ENCODE data around the gene LRRC14B.

DNA sequence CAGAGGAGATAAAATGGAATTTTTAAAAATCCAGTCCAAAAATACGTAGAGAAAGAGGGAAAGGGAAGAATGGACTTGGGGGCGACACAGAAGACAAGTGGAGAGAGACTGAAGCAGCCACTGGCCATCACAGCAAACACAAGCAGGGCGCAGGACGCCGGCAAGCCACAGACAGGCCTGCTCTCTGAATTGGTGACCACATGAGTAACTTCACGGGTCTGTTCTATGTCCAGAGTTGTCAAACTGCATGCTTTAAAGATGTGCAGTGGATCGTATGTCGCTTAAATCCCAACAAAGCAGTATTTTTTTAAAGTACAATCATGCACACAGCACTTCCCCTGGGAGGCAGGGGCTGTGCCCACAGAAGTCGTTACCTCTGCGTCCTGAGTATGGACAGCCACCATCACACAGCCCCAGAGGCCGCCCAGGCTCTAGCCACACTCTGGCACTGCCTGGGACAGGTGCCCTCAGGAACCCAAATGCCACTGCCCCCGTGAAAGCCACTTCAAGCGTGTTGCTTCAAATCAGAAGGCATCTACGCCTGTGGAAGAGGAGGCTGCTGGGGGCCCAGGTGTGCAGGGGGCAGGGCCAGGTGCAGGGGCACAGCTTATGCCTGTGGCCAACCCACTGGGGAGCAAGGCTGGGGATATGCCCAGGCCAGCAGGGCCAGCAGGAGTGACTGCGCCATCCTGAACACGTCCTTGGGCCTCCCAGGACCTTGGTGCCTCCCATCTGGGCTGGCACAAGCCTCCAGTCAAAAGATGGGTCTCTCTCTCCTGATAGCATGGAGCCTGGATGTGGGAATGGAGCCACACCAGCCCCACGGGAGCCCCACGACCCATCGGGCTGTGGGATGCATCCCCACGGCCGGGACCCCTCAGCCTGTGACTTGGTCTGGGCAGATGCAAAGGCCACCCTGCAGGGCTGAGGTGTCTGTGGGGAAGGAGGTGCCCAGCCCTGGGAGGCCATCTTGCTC is 5.9 kb upstream of the LRRC14B start:
- TF ChIP-seq HOXC10 (CRISPR knock-in tag; IDR thresholded peaks at IDR 0.05) (no peak), ZSCAN30 (tag by site-specific recombination; IDR thresholded peaks at IDR 0.05) (no peak), KLF16 (tag by site-specific recombination; IDR thresholded peaks at IDR 0.05) (no peak), ZBTB1 (tag by site-specific recombination; IDR thresholded peaks at IDR 0.05) (no peak), MEIS1 (CRISPR knock-in tag; IDR thresholded peaks at IDR 0.05; ENCODE audit: borderline replicate concordance) (no peak), YY1 (tag by site-specific recombination; IDR thresholded peaks at IDR 0.05) (no peak), ZIC2 (tag by site-specific recombination; IDR thresholded peaks at IDR 0.05) (no peak), ZNF16 (tag by site-specific recombination; IDR thresholded peaks at IDR 0.05; ENCODE audit: low read depth) (no peak), ZNF391 (tag by site-specific recombination; IDR thresholded peaks at IDR 0.05; ENCODE audit: borderline replicate concordance, low read depth) (no peak)
- TF ChIP-seq, protein P1, sequence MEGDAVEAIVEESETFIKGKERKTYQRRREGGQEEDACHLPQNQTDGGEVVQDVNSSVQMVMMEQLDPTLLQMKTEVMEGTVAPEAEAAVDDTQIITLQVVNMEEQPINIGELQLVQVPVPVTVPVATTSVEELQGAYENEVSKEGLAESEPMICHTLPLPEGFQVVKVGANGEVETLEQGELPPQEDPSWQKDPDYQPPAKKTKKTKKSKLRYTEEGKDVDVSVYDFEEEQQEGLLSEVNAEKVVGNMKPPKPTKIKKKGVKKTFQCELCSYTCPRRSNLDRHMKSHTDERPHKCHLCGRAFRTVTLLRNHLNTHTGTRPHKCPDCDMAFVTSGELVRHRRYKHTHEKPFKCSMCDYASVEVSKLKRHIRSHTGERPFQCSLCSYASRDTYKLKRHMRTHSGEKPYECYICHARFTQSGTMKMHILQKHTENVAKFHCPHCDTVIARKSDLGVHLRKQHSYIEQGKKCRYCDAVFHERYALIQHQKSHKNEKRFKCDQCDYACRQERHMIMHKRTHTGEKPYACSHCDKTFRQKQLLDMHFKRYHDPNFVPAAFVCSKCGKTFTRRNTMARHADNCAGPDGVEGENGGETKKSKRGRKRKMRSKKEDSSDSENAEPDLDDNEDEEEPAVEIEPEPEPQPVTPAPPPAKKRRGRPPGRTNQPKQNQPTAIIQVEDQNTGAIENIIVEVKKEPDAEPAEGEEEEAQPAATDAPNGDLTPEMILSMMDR (tag by site-specific recombination; IDR thresholded peaks at IDR 0.05) = no peak
- TF ChIP-seq, protein P2, sequence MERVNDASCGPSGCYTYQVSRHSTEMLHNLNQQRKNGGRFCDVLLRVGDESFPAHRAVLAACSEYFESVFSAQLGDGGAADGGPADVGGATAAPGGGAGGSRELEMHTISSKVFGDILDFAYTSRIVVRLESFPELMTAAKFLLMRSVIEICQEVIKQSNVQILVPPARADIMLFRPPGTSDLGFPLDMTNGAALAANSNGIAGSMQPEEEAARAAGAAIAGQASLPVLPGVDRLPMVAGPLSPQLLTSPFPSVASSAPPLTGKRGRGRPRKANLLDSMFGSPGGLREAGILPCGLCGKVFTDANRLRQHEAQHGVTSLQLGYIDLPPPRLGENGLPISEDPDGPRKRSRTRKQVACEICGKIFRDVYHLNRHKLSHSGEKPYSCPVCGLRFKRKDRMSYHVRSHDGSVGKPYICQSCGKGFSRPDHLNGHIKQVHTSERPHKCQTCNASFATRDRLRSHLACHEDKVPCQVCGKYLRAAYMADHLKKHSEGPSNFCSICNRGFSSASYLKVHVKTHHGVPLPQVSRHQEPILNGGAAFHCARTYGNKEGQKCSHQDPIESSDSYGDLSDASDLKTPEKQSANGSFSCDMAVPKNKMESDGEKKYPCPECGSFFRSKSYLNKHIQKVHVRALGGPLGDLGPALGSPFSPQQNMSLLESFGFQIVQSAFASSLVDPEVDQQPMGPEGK (tag by site-specific recombination; IDR thresholded peaks at IDR 0.05) = no peak
- TF ChIP-seq, protein P3, sequence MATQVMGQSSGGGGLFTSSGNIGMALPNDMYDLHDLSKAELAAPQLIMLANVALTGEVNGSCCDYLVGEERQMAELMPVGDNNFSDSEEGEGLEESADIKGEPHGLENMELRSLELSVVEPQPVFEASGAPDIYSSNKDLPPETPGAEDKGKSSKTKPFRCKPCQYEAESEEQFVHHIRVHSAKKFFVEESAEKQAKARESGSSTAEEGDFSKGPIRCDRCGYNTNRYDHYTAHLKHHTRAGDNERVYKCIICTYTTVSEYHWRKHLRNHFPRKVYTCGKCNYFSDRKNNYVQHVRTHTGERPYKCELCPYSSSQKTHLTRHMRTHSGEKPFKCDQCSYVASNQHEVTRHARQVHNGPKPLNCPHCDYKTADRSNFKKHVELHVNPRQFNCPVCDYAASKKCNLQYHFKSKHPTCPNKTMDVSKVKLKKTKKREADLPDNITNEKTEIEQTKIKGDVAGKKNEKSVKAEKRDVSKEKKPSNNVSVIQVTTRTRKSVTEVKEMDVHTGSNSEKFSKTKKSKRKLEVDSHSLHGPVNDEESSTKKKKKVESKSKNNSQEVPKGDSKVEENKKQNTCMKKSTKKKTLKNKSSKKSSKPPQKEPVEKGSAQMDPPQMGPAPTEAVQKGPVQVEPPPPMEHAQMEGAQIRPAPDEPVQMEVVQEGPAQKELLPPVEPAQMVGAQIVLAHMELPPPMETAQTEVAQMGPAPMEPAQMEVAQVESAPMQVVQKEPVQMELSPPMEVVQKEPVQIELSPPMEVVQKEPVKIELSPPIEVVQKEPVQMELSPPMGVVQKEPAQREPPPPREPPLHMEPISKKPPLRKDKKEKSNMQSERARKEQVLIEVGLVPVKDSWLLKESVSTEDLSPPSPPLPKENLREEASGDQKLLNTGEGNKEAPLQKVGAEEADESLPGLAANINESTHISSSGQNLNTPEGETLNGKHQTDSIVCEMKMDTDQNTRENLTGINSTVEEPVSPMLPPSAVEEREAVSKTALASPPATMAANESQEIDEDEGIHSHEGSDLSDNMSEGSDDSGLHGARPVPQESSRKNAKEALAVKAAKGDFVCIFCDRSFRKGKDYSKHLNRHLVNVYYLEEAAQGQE (tag by site-specific recombination; IDR thresholded peaks at IDR 0.05) = no peak
- TF ChIP-seq, protein P4, sequence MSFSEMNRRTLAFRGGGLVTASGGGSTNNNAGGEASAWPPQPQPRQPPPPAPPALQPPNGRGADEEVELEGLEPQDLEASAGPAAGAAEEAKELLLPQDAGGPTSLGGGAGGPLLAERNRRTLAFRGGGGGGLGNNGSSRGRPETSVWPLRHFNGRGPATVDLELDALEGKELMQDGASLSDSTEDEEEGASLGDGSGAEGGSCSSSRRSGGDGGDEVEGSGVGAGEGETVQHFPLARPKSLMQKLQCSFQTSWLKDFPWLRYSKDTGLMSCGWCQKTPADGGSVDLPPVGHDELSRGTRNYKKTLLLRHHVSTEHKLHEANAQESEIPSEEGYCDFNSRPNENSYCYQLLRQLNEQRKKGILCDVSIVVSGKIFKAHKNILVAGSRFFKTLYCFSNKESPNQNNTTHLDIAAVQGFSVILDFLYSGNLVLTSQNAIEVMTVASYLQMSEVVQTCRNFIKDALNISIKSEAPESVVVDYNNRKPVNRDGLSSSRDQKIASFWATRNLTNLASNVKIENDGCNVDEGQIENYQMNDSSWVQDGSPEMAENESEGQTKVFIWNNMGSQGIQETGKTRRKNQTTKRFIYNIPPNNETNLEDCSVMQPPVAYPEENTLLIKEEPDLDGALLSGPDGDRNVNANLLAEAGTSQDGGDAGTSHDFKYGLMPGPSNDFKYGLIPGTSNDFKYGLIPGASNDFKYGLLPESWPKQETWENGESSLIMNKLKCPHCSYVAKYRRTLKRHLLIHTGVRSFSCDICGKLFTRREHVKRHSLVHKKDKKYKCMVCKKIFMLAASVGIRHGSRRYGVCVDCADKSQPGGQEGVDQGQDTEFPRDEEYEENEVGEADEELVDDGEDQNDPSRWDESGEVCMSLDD (tag by site-specific recombination; IDR thresholded peaks at IDR 0.05) = no peak
- TF ChIP-seq, protein P5, sequence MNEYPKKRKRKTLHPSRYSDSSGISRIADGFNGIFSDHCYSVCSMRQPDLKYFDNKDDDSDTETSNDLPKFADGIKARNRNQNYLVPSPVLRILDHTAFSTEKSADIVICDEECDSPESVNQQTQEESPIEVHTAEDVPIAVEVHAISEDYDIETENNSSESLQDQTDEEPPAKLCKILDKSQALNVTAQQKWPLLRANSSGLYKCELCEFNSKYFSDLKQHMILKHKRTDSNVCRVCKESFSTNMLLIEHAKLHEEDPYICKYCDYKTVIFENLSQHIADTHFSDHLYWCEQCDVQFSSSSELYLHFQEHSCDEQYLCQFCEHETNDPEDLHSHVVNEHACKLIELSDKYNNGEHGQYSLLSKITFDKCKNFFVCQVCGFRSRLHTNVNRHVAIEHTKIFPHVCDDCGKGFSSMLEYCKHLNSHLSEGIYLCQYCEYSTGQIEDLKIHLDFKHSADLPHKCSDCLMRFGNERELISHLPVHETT (tag by site-specific recombination; IDR thresholded peaks at IDR 0.05) = no peak
